ENCODE results near the gene PGBD5.
A peak's percentile ranks its signal among the peaks of the same experiment; 100 is the strongest.

PGBD5 gene

DNA sequence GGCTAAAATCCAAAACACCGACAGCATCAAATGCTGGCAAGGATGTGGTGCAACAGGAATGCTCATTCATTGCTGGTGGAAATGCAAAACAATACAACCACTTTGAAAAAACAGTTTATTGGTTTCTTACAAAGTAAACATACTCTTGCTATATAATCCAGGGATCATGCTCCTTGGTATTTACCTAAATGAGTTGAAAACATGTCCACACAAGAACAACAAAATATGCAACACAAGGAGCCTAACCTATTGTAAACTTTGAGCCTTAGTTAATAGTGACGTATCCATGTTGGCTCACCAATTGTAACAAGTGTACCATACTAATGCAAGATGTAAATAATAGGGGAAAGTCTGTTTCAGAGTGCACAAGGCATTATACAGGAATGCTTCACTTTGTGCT lies 37.2 kb upstream of the PGBD5 start:
- H3K4me3 ChIP-seq (ENCODE audit: low read length): no peak overlapping the region
- no peak for DNase-seq (ENCODE audit: low read depth)
- TF ChIP-seq, protein P1, sequence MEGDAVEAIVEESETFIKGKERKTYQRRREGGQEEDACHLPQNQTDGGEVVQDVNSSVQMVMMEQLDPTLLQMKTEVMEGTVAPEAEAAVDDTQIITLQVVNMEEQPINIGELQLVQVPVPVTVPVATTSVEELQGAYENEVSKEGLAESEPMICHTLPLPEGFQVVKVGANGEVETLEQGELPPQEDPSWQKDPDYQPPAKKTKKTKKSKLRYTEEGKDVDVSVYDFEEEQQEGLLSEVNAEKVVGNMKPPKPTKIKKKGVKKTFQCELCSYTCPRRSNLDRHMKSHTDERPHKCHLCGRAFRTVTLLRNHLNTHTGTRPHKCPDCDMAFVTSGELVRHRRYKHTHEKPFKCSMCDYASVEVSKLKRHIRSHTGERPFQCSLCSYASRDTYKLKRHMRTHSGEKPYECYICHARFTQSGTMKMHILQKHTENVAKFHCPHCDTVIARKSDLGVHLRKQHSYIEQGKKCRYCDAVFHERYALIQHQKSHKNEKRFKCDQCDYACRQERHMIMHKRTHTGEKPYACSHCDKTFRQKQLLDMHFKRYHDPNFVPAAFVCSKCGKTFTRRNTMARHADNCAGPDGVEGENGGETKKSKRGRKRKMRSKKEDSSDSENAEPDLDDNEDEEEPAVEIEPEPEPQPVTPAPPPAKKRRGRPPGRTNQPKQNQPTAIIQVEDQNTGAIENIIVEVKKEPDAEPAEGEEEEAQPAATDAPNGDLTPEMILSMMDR (conservative IDR thresholded peaks at IDR 0.05; ENCODE audit: low read length): no peak

DNA sequence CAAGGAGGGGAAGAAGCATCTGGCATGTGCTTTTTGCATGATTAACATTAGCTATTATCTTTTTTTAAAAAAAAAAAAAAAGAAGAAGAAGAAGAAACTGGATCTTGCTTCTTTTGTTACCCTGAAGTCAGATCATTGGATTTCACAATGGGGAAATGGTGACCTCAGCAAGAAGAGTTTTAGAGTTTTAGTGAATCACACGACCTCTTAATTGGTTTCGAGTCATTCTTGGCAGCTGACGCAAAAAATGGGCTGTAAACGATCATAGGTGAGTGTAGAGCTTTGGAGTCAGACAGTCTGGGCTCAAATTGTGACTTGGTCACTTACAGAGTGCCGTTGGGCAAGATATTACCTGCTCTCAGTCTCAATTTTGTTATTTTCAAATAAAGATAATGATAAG lies 33.3 kb upstream of the PGBD5 start:
- TF ChIP-seq, protein P1 (conservative IDR thresholded peaks at IDR 0.05; ENCODE audit: low read length): no peak
- peak; percentile 52 for DNase-seq (ENCODE audit: low read depth)
- H3K4me3 ChIP-seq (ENCODE audit: low read length): no peak overlapping the region

DNA sequence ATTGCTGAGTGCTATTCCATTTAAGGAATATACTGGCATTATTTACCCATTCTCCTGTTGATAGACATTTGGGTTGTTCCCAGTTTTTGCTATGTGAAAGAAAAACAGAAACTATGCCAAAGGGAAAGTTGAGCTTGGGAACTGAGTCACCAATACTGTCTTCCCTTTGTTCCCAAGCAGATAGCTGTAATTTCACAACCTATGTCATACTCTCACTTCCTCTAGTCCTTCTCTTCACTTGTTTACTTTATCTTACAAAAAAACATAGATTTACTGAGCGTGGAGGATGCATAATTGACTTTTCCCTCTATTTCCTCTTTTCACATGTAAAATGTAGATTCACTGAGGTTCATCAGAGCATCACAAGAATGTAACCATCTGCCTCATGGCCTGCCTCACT lies 32.4 kb upstream of the PGBD5 start:
- TF ChIP-seq, protein P1 (conservative IDR thresholded peaks at IDR 0.05; ENCODE audit: low read length): no peak
- DNase-seq (ENCODE audit: low read depth): peak; percentile 21
- no peak overlapping the region for H3K4me3 ChIP-seq (ENCODE audit: low read length)

DNA sequence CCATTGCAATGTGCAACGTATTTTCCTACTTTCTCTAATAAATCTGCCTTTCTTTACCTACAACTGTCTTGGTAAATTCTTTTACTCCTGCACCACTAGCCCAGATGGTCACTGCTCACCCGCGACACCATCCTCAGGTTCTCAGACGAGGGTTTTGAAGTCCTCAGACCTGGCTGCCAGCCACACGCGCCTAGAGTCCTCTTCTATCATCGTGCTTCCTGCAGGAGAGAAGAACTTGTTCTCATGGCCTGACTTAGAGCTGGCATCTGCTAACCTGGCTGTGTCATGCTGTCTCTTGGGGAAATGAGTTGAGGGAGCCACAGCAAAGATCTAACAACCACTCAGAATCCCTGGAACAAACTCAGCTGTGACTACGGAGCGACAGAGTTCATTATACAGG lies 30.3 kb upstream of the PGBD5 start:
- DNase-seq (ENCODE audit: low read depth): no peak
- TF ChIP-seq, protein P1 (conservative IDR thresholded peaks at IDR 0.05; ENCODE audit: low read length): no peak
- H3K4me3 ChIP-seq (ENCODE audit: low read length): no peak overlapping the region

DNA sequence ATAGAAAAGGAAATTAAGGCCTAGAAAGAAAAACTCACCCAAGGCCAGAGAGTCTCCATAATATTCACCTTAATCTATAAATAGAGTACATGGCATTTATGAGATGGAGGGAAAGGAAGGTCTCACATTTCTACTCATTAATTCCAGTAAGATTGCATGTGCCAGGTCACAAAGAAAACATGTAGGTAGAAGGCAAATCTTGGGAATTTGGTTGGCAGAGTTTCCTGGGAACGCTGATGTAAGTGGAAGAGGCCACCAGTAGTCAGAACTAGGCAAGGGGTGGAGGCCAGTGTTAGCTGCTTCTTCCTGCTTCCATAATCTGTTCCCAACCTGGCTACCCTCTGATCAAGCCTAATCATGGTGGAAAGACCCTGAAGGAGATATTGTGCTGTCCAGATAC lies 29.2 kb upstream of the PGBD5 start:
- TF ChIP-seq, protein P1 (conservative IDR thresholded peaks at IDR 0.05; ENCODE audit: low read length): no peak
- no peak for DNase-seq (ENCODE audit: low read depth)
- H3K4me3 ChIP-seq (ENCODE audit: low read length): no peak overlapping the region

DNA sequence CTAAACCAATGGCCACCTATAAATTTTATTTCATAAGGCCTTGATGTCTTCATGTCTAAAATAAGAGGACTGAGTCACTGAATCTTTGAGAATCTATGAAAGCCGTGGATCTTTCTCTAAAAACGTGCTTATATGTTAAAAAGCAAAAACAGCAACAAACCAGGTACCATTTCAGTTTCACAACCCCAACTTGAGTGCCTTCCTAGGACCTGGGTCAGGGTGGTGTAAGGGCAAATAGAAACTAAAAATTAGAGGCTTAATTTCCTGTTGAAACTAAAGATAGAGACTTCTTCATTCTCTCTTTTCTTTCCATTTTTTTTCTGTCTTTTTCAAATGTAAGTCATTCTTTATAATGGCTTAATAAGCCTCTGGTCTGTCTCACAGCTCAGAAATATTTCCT lies 27.2 kb upstream of the PGBD5 start:
- DNase-seq (ENCODE audit: low read depth): no peak
- TF ChIP-seq, protein P1 (conservative IDR thresholded peaks at IDR 0.05; ENCODE audit: low read length): no peak
- H3K4me3 ChIP-seq (ENCODE audit: low read length): no peak overlapping the region

DNA sequence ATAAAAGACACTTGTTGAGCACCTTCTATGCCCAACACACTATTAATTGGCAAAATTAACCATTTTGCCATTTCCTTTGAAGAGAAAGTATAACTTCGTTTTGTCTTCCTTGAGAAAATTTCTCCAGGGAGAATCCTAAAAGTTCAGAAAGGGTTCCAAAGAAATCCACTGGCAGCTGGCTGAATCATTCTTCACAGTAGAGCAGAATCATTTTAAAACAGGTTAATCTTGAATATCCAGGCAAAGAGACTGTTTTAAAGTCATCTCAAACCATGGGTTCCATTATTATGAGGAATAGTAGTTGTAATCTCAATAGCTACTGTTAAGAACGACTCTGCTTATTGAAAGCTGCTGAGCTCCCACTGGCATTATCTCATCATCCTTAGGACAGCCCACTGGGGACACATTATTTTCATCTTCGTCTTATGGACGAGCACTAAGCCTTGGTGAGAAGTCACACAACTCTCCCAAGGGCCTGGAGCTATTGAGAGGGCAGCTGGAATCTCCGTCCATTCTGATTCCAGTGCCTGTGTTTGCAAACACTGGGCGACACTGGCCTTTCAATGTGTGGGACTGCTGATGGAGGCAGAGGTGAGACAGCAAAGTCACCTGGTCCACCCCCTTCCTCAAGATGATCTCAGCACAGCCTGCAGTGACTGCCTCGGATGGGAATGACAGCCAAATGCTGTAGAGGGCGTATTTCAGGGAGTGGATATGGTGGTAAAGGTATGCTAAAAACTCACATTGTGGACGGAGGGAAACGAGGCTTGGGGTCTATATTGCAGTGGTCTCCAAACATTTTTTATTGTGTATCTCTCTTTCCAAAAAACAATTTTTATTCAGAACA lies 15.3 kb upstream of the PGBD5 start:
- TF ChIP-seq, protein P1 (conservative IDR thresholded peaks at IDR 0.05; ENCODE audit: low read length): no peak
- no peak for DNase-seq (ENCODE audit: low read depth)
- H3K4me3 ChIP-seq (ENCODE audit: low read length): no peak overlapping the region

Data from AG10803 (cell line).